ENCODE data around the gene GOLGA6L1.
"Not testable (repeated sequence)": the region's sequence is repeated elsewhere in the genome, so short reads cannot be mapped to it uniquely, and the experiment has no call there.

DNA sequence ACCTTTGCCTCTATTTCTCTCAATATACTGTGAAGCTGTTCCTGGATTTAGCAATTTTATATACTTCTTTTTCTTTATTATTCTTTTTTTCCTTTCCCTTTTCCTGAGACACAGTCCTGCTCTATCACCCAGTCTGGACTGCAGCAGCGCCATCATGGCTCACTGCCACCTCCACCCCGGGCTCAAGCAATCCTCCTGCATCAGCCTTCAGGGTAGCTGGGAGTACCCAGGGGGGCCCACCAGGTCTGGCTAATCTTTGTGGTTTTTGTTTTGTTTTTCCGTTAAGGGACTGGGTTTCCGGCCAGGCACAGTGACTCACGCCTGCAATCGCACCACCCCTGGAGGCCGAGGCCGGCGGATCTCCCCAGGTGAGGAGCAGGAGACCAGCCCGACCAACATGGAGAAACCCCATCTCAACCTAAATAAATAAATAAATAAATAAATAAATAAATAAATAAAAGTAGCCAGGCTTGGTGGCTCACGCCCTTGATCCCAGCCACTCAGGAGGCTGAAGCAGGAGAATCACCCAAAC is 38.1 kb upstream of the GOLGA6L1 start:
- TF ChIP-seq, protein P1, sequence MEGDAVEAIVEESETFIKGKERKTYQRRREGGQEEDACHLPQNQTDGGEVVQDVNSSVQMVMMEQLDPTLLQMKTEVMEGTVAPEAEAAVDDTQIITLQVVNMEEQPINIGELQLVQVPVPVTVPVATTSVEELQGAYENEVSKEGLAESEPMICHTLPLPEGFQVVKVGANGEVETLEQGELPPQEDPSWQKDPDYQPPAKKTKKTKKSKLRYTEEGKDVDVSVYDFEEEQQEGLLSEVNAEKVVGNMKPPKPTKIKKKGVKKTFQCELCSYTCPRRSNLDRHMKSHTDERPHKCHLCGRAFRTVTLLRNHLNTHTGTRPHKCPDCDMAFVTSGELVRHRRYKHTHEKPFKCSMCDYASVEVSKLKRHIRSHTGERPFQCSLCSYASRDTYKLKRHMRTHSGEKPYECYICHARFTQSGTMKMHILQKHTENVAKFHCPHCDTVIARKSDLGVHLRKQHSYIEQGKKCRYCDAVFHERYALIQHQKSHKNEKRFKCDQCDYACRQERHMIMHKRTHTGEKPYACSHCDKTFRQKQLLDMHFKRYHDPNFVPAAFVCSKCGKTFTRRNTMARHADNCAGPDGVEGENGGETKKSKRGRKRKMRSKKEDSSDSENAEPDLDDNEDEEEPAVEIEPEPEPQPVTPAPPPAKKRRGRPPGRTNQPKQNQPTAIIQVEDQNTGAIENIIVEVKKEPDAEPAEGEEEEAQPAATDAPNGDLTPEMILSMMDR (IDR thresholded peaks at IDR 0.05): not testable (repeated sequence)
- TF ChIP-seq POLR2A, EP300 (IDR thresholded peaks at IDR 0.05): not testable (repeated sequence)
